ENCODE results near the gene FREM1. TPM values are rescaled to one million over a fixed set of nuclear protein-coding genes. Genes with fewer than 3 reads are reported as not detected.
A peak's percentile ranks its signal among the peaks of the same experiment; 100 is the strongest.

FREM1 gene
- polyA plus RNA-seq, 4 donors: 168 to 177 (median 176) TPM

GRCh38 chr9:14913366-14913765 is 3.1 kb upstream of the FREM1 start:
- no peak for DNase-seq (ENCODE audit: low read depth in 4 of 4, low spot score in 3 of 4)

- no peak for DNase-seq (ENCODE audit: low read depth in 4 of 4, low spot score in 3 of 4)
These were observed 2.6 kb upstream of the FREM1 start for GRCh38 chr9:14912859-14913258.

GRCh38 chr9:14911046-14911445 is 818 bp upstream of the FREM1 start:
- DNase-seq (ENCODE audit: low read depth in 4 of 4, low spot score in 3 of 4): no peak

- DNase-seq (ENCODE audit: low read depth in 4 of 4, low spot score in 3 of 4): no peak
These were observed 647 bp downstream of the FREM1 start for GRCh38 chr9:14909601-14909960.

- no peak for DNase-seq (ENCODE audit: low read depth in 4 of 4, low spot score in 3 of 4)
These were observed 1.0 kb downstream of the FREM1 start for GRCh38 chr9:14909181-14909580.

- DNase-seq (ENCODE audit: low read depth in 4 of 4, low spot score in 3 of 4): peak in 3 of 4 donors; percentile 50 to 72 (median 64)
These were observed 1.7 kb downstream of the FREM1 start for GRCh38 chr9:14908295-14909180.

GRCh38 chr9:14907696-14908095 is 2.5 kb downstream of the FREM1 start:
- no peak for DNase-seq (ENCODE audit: low read depth in 4 of 4, low spot score in 3 of 4)

- no peak for DNase-seq (ENCODE audit: low read depth in 4 of 4, low spot score in 3 of 4)
These were observed 2.9 kb downstream of the FREM1 start for GRCh38 chr9:14907360-14907685.

- no peak for DNase-seq (ENCODE audit: low read depth in 4 of 4, low spot score in 3 of 4)
These were observed 3.4 kb downstream of the FREM1 start for GRCh38 chr9:14906644-14907359.

- no peak for DNase-seq (ENCODE audit: low read depth in 4 of 4, low spot score in 3 of 4)
These were observed 4.2 kb downstream of the FREM1 start for GRCh38 chr9:14906000-14906399.

- no peak for DNase-seq (ENCODE audit: low read depth in 4 of 4, low spot score in 3 of 4)
These were observed 7.2 kb downstream of the FREM1 start for GRCh38 chr9:14903040-14903439.

GRCh38 chr9:14902561-14902960 is 7.7 kb downstream of the FREM1 start:
- no peak for DNase-seq (ENCODE audit: low read depth in 4 of 4, low spot score in 3 of 4)

- no peak for DNase-seq (ENCODE audit: low read depth in 4 of 4, low spot score in 3 of 4)
These were observed 10.4 kb downstream of the FREM1 start for GRCh38 chr9:14899815-14900193.

GRCh38 chr9:14899042-14899814 is 11.0 kb downstream of the FREM1 start:
- DNase-seq (ENCODE audit: low read depth in 4 of 4, low spot score in 3 of 4): no peak

- no peak for DNase-seq (ENCODE audit: low read depth in 4 of 4, low spot score in 3 of 4)
These were observed 14.4 kb downstream of the FREM1 start for GRCh38 chr9:14895806-14896205.

- DNase-seq (ENCODE audit: low read depth in 4 of 4, low spot score in 3 of 4): no peak
These were observed 16.9 kb downstream of the FREM1 start for GRCh38 chr9:14893280-14893679.

GRCh38 chr9:14891332-14891731 is 18.9 kb downstream of the FREM1 start:
- DNase-seq (ENCODE audit: low read depth in 4 of 4, low spot score in 3 of 4): no peak

GRCh38 chr9:14889451-14889850 is 20.8 kb downstream of the FREM1 start:
- no peak for DNase-seq (ENCODE audit: low read depth in 4 of 4, low spot score in 3 of 4)

GRCh38 chr9:14888875-14889274 is 21.4 kb downstream of the FREM1 start:
- DNase-seq (ENCODE audit: low read depth in 4 of 4, low spot score in 3 of 4): no peak

- DNase-seq (ENCODE audit: low read depth in 4 of 4, low spot score in 3 of 4): no peak
These were observed 22.0 kb downstream of the FREM1 start for GRCh38 chr9:14888272-14888671.

GRCh38 chr9:14887149-14887548 is 23.1 kb downstream of the FREM1 start:
- DNase-seq (ENCODE audit: low read depth in 4 of 4, low spot score in 3 of 4): no peak

Data from right renal pelvis (tissue), 4 donors.